ENCODE data around the gene CIROP. TPM values are rescaled to one million over a fixed set of nuclear protein-coding genes. Genes with fewer than 3 reads are reported as not detected.

CIROP gene
- total RNA-seq, 6 donors from 2014 or later, result not detected

DNA sequence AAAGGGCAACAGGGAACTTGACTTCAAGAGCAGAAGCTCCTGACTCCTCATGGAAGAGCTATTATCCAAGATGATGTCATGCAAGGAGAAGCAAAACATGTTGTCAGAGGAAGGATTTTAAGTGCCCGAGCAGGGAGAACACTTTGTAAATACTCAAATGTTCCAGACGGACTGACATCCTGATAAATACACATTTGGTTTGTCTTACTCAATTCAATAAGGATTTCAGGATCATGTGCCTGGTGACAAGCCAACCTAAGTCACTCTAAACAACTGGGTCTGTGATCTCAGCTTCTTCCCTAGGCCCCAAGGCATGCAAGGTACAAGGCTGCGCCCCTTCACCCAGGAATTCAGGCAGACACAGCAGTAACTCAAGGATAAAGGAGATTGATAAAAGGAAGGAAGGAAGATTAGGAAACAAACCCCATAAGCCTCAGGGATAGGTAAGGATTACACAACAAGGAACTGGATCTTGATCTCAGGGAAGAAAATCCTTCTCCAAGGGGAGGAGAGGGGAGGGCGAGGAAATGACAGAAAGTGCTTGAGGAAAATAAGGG lies 41.1 kb upstream of the CIROP start:
- WGBS, 2 donors, result 55 to 61% methylated on average over 4 of the region's 4 CpGs
- no peaks in the 10 kb centered on the region for H3K36me3 ChIP-seq
- H3K4me3 ChIP-seq, result no peak overlapping the region
- no peaks in the 10 kb centered on the region for H3K9me3 ChIP-seq
- peaks cover 0 to 21% (median 5%) of the 10 kb centered on the region in 4 donors for H3K4me1 ChIP-seq
- DNase-seq, result no peak
- peak; percentile 6 to 74 for ATAC-seq (ENCODE audit: low FRiP score in 2 of 2)
- no peak for TF ChIP-seq POLR2A (IDR thresholded peaks at IDR 0.05)
- TF ChIP-seq EP300 (IDR thresholded peaks at IDR 0.05), result peak in 2 of 4 donors; percentile 12 to 62
- TF ChIP-seq, protein P1, sequence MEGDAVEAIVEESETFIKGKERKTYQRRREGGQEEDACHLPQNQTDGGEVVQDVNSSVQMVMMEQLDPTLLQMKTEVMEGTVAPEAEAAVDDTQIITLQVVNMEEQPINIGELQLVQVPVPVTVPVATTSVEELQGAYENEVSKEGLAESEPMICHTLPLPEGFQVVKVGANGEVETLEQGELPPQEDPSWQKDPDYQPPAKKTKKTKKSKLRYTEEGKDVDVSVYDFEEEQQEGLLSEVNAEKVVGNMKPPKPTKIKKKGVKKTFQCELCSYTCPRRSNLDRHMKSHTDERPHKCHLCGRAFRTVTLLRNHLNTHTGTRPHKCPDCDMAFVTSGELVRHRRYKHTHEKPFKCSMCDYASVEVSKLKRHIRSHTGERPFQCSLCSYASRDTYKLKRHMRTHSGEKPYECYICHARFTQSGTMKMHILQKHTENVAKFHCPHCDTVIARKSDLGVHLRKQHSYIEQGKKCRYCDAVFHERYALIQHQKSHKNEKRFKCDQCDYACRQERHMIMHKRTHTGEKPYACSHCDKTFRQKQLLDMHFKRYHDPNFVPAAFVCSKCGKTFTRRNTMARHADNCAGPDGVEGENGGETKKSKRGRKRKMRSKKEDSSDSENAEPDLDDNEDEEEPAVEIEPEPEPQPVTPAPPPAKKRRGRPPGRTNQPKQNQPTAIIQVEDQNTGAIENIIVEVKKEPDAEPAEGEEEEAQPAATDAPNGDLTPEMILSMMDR (IDR thresholded peaks at IDR 0.05), result no peak
- TF ChIP-seq POLR2AphosphoS5 (IDR thresholded peaks at IDR 0.05), result no peak
- H3K27me3 ChIP-seq, result no peaks in the 10 kb centered on the region
- peak overlapping the region in 2 of 4 donors; percentile 26 to 66 for H3K27ac ChIP-seq

DNA sequence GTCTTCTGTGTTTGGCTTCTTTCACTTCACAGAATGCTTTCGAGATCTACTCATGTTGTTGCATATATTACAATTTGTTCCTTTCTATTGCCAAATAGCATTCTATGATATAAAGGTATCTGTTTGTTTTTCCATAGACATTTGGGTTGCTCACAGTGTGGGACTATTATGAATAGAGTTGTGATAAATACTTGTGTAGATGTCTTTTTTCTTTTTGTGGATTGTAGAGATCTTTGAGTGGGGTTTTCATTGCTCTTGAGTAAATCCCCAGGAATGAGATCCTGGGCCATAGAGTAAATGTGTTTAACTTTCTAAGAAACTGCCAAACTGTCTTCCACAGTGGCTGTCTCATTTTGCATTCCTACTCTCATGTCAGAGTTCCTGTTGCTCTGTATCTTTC lies 39.1 kb upstream of the CIROP start:
- no peak overlapping the region for H3K4me3 ChIP-seq
- ATAC-seq (ENCODE audit: low FRiP score in 2 of 2), result no peak
- TF ChIP-seq, protein P1 (IDR thresholded peaks at IDR 0.05), result no peak
- TF ChIP-seq EP300 (IDR thresholded peaks at IDR 0.05) (no peak), POLR2A (IDR thresholded peaks at IDR 0.05) (no peak), POLR2AphosphoS5 (IDR thresholded peaks at IDR 0.05) (no peak)
- 42 to 100% methylated on average over 1 of the region's 1 CpG for WGBS, 2 donors
- peaks cover 2 to 9% (median 5%) of the 10 kb centered on the region in 4 donors for H3K36me3 ChIP-seq
- H3K4me1 ChIP-seq, result peaks cover 0 to 21% (median 5%) of the 10 kb centered on the region in 4 donors
- no peaks in the 10 kb centered on the region for H3K9me3 ChIP-seq
- no peak for DNase-seq
- H3K27ac ChIP-seq, result no peak overlapping the region
- no peaks in the 10 kb centered on the region for H3K27me3 ChIP-seq

DNA sequence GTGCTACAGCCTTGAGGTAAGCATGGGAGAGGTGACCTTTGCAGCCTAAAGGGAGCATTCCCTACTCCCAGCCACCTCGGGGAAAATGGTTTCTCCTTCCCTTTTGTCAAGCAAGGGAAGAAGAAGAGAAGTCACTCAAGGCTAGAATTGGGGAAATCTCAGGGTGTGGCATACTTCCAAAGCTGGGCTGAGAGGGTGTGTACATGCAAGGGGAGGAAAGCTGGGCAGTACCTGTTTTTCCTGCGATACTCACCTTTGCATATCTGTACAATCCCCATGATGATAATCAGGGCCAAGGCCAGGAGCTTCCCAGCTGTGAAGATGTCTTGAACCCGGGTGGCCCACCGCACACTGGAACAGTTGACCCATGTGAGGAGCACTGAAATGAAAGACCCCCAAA lies 38.0 kb upstream of the CIROP start:
- peaks cover 0 to 21% (median 5%) of the 10 kb centered on the region in 4 donors for H3K4me1 ChIP-seq
- peak overlapping the region in 1 of 4 donors; percentile 32 for H3K27ac ChIP-seq
- H3K9me3 ChIP-seq, result no peaks in the 10 kb centered on the region
- no peak for DNase-seq
- 72 to 80% methylated on average over 3 to 4 of the region's 4 CpGs for WGBS, 2 donors
- TF ChIP-seq EP300 (IDR thresholded peaks at IDR 0.05), result no peak
- TF ChIP-seq POLR2AphosphoS5 (IDR thresholded peaks at IDR 0.05), result no peak
- no peak for TF ChIP-seq POLR2A (IDR thresholded peaks at IDR 0.05)
- TF ChIP-seq, protein P1 (IDR thresholded peaks at IDR 0.05), result no peak
- no peak overlapping the region for H3K4me3 ChIP-seq
- ATAC-seq (ENCODE audit: low FRiP score in 2 of 2), result no peak
- no peaks in the 10 kb centered on the region for H3K27me3 ChIP-seq
- H3K36me3 ChIP-seq, result peaks cover 2 to 10% (median 5%) of the 10 kb centered on the region in 4 donors

DNA sequence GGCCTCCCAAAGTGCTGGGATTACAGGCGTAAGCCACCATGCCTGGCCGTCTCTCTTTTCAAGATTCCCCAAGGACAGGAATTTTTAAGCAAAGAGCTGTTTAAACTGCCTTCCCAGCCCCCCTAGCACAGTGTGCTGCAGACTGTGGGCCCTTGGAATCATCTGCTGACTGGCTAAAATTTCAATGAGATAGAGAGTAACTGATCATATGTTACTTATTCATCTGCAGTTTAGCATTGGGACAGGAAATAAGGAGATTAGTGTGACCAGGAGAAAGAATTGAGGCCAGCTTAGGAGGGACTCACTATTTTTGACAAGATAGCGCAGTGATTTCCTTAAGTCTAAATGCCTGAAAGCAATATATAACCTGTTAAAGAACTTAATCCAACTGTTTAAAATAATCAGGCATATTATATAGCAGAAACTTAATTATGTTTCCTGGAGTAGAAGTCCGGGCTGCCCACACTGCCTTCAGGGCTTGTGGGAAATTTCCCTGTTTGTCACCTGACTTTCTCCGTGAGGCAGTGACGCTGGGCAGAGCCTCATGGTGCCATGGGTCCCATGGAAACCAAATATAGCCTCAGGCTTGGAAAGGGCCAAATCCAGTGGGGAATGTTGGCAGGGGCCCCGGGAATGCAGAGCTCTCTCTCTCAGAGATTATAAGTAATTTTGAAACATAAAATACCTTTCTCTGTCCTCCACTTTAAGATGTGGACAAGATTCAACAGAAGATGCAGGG lies 37.1 kb upstream of the CIROP start:
- WGBS, 2 donors, result 67 to 70% methylated on average over 7 of the region's 7 CpGs
- Histone ChIP-seq H3K27me3 (no peaks in the 10 kb centered on the region), H3K9me3 (no peaks in the 10 kb centered on the region), H3K4me1 (peaks cover 0 to 21% (median 7%) of the 10 kb centered on the region in 4 donors), H3K4me3 (no peak overlapping the region), H3K36me3 (peaks cover 2 to 10% (median 5%) of the 10 kb centered on the region in 4 donors), H3K27ac (peak overlapping the region in 1 of 4 donors; percentile 32)
- ATAC-seq (ENCODE audit: low FRiP score in 2 of 2) (peak in 1 of 2 donors; percentile 47), DNase-seq (peak in 1 of 2 donors; percentile 51)
- TF ChIP-seq, protein P1 (IDR thresholded peaks at IDR 0.05), result no peak
- no peak for TF ChIP-seq POLR2A (IDR thresholded peaks at IDR 0.05)

Data from upper lobe of left lung (tissue), 6 donors.